Measurements from ENCODE around the gene CYREN.

Gene CYREN

DNA sequence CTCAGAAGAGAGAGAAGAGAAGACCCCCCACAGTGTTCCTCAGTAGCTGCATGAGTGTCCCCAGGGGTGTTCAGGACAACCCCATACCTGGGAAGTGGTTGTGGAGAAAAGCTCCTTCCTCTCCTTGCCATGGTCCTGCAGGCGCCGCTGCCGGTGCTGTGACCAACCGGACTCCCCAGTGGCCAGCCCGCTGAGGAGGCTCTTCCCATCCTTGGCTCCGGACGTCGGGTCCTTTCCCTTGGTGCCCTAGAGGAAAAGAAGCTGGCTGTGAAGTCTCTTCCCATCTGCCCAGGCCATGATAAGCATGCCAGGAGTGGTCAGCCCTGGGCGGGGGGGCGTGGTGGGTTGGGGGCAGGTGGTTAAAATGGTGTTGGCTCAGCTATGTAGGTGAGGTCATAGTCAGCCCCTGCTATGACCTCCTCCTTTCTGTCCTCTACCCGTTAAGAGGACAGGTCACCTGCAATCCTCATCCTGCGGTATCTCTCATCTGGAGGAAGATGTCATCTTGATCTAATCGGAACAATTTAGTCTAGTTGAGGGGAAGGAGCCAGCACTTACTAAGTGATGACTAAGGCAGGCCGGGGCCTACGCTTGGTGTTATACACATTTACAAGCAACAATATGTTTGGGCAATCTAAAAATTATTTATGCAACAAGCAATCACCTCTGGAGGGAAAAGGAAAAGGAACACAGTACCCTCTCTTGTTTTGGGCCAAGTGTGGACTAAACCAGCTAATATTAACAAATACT lies 27.6 kb upstream of the CYREN start:
- H3K4me3 ChIP-seq (ENCODE audit: low read depth, low read length), result no peak overlapping the region
- TF ChIP-seq, protein P1, sequence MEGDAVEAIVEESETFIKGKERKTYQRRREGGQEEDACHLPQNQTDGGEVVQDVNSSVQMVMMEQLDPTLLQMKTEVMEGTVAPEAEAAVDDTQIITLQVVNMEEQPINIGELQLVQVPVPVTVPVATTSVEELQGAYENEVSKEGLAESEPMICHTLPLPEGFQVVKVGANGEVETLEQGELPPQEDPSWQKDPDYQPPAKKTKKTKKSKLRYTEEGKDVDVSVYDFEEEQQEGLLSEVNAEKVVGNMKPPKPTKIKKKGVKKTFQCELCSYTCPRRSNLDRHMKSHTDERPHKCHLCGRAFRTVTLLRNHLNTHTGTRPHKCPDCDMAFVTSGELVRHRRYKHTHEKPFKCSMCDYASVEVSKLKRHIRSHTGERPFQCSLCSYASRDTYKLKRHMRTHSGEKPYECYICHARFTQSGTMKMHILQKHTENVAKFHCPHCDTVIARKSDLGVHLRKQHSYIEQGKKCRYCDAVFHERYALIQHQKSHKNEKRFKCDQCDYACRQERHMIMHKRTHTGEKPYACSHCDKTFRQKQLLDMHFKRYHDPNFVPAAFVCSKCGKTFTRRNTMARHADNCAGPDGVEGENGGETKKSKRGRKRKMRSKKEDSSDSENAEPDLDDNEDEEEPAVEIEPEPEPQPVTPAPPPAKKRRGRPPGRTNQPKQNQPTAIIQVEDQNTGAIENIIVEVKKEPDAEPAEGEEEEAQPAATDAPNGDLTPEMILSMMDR (IDR thresholded peaks at IDR 0.05; ENCODE audit: insufficient read depth, low read depth, low read length, missing control alignments), result no peak
- DNase-seq (ENCODE audit: low read depth), result no peak

- no peak for DNase-seq (ENCODE audit: low read depth)
- no peak overlapping the region for H3K4me3 ChIP-seq (ENCODE audit: low read depth, low read length)
- TF ChIP-seq, protein P1 (IDR thresholded peaks at IDR 0.05; ENCODE audit: insufficient read depth, low read depth, low read length, missing control alignments), result no peak
Measured at GRCh38 chr7:135197343-135197742, 26.8 kb upstream of the CYREN start.

GRCh38 chr7:135195968-135196629 lies 25.6 kb upstream of the CYREN start:
- no peak for DNase-seq (ENCODE audit: low read depth)
- H3K4me3 ChIP-seq (ENCODE audit: low read depth, low read length), result no peak overlapping the region
- TF ChIP-seq, protein P1 (IDR thresholded peaks at IDR 0.05; ENCODE audit: insufficient read depth, low read depth, low read length, missing control alignments), result no peak

- TF ChIP-seq, protein P1 (IDR thresholded peaks at IDR 0.05; ENCODE audit: insufficient read depth, low read depth, low read length, missing control alignments), result no peak
- DNase-seq (ENCODE audit: low read depth), result no peak
- no peak overlapping the region for H3K4me3 ChIP-seq (ENCODE audit: low read depth, low read length)
Measured at GRCh38 chr7:135195156-135195555, 24.6 kb upstream of the CYREN start.

GRCh38 chr7:135194494-135195095 lies 24.1 kb upstream of the CYREN start:
- no peak overlapping the region for H3K4me3 ChIP-seq (ENCODE audit: low read depth, low read length)
- TF ChIP-seq, protein P1 (IDR thresholded peaks at IDR 0.05; ENCODE audit: insufficient read depth, low read depth, low read length, missing control alignments), result no peak
- no peak for DNase-seq (ENCODE audit: low read depth)

DNA sequence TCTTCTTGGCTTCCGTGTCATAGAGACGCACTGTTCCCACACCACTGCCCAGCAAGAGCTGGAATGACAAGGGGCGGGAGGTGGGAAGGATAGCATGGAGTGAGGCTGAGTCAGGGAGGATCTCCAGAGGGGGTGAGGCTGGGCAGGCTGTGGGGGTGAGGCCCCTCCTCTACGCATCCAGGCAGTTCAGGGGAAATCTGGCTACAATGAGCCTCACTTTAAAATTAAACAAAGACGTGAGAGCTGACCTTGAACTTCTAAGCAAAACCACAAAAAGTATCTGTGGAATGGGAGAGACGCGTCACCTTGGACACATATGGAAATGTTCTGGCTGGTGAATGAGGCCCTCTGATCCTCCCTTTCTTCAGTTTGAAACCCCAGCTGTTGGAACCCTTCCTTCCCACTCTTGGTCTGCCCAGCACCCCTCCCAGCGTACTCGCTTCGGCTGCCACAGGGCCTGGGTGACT lies 23.1 kb upstream of the CYREN start:
- TF ChIP-seq, protein P1 (IDR thresholded peaks at IDR 0.05; ENCODE audit: insufficient read depth, low read depth, low read length, missing control alignments), result no peak
- no peak for DNase-seq (ENCODE audit: low read depth)
- no peak overlapping the region for H3K4me3 ChIP-seq (ENCODE audit: low read depth, low read length)
